Dermis microvascular lymphatic vessel endothelial cell (primary cell): ENCODE results near the gene SECTM1. TPM values are rescaled to one million over a fixed set of nuclear protein-coding genes. Genes with fewer than 3 reads are reported as not detected.
A peak's percentile ranks its signal among the peaks of the same experiment; 100 is the strongest.
"Not testable (repeated sequence)": the region's sequence is repeated elsewhere in the genome, so short reads cannot be mapped to it uniquely, and the experiment has no call there.

Experiments
- DNase-seq, 2 donors: peaks; one replicate each; pipeline versions ENCODE4 v3.0.0 to v3.0.0-alpha.2; 2010; ENCODE audit warnings: low read depth in 2 of 2
- total RNA-seq: library from RNA; depleted of rRNA; stranded (reverse); fragments of >200 nt; gene quantifications from 2 replicates; pipeline ENCODE4 v1.2.1, GENCODE V29; 2014

Gene SECTM1
- 0.26 and 1.9 TPM in 2 replicates for total RNA-seq

DNA sequence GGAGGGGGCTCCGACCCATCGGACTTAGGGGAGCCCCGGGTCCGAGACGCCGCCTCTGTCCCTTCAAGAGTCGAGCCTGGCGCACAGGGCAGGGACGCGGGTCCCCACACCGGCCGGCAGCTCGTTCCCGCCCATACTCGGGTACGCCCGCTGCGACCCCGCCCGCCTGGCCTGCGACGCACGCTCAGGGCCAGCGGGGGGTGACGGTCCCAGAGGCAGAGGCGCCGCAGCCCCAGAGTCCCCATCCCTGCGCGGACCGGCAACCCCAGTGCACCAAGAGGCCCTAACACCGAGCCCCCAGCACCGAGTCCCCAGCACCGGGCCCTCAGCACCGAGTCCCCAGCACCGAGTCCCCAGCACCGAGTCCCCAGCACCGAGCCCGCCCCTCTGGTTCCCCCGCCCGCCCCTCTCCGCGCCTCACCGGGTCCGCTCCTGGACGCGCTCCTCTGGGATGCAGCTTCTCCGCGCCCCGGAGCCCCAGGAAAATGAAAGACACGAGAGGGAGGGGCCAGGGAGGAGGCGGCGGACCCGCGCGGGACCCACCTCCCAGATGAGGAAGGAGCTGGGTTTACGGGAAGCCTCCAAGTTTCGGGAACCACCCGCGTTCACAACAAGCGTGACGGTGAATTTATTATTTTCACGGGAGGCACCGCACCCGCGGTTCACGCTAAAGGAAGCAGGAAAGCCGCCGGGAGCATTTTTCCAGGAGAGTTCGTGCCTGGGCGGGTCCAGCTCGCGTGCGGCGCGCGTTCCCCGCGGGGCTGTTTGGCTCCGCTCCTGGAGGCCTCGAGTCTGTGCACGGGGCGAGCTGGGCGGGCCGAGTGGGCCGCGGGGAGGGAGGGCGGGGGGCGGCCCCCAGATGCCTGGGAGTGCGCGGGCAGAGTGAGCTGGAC is at the start of gene SECTM1:
Gene SECTM1, minus strand, starts transcription at position 488 of the 893 bp plus-strand sequence. CDS start 6,526 bp downstream, outside the sequence.
- DNase-seq = peak in 1 of 2 donors; percentile 33

DNA sequence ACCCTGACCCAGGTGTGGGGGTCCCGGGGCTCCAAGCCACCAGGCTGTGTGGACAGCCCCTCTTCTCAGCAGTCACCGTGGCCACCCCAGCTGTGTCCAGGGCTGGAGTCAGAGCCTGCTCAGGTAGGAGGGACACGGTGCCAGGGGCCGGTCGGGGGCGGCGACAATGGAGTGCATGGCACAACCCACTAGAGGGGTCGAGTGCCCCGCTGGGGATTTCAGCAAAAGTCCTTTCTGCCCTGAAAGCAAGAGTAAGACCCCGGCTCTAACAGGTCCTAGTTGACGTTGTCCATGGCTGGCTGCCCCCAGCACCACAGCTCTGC is 49.3 kb upstream of the SECTM1 start:
- no peak for DNase-seq

DNA sequence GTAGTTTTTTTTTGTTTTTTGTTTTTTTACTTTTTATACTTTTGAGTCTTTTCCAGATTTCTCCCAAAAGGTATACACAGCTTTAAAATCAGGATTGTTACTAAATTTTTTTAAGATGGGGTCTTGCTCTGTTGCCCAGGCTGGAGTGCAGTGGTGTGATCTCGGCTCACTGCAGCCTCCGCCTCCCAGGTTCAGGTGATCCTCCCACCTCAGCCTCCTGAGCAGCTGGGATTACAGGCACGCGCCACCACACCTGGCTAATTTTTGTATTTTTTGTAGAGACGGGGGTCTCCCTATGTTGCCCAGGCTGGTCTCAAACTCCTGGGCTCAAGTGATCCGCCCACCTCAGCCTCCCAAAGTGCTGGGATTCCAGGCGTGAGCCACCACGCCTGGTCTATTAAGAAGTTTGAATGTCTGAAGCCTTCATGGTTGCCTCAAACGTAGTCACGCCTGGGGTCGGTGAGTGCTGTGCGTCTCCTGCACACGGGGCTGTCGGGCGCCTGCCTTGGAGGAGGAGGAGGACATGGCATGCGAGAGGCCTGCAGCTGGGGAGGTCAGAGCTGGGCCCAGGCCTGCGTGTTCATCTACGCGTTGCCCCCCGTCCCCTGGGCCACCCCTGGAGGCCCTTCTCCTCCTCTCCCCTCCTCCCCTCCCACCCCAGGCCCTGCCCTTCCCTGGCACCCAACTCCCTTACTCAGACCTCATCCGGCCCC is 48.8 kb upstream of the SECTM1 start:
- not testable (repeated sequence) for DNase-seq

DNA sequence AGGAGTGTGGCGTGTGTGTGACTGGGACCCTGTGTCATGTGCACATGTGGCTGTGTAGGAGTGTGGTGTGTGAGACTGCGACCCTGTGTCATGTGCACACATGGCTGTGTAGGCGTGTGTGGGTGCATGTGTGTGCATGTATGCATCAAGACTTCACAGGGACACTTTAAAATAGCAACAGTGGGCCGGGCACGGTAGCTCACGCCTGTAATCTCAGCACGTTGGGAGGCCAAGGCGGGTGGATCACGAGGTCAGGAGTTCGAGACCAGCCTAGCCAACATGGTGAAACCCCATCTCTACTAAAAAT is 48.1 kb upstream of the SECTM1 start:
- DNase-seq = not testable (repeated sequence)

DNA sequence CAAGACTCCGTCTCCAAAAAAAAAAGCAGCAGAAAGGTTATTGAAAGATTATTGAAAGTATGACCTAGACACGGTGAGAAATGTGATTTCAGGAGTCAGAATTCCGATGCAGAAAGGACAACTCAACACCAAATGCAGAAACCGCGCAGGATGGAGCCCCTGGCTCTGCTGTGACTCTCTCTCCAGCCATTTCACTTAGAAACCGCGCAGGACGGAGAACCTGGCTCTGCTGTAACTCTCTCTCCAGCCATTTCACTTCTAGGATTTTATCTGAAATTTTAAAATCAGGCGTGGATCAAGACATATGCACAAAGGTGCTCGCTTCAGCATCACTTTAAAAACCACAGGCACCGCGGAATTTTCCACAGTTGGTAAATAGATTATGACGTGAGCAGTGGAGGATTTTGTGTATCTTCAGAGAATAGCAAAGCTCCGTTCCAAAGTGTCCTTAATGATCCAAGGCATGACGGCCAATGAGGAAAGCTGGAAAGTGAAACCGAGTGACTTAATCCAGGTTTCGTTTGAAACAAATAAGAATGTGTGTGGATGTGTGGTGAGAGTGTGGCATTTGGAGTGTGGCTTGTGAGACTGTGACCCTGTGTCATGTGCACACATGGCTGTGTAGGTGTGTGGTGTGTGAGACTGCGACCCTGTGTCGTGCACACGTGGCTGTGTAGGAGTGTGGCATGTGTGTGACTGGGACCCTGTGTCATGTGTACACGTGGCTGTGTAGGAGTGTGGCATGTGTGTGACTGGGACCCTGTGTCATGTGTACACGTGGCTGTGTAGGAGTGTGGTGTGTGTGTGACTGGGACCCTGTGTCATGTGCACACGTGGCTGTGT is 47.5 kb upstream of the SECTM1 start:
- DNase-seq = no peak

DNA sequence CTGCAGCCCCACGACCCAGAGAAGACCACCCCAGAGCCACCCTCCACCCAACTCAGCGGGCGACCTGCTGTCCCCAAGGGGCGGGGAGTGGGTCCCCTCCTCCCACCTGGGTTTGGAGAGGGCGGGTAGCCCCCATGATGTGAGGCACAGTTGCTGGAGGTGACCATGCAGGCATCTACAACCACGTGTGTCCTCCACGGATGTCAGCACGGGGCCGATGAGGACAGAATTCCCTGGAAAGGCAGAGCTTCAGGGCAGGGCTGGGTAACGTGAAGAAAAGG is 45.1 kb upstream of the SECTM1 start:
- DNase-seq = no peak

DNA sequence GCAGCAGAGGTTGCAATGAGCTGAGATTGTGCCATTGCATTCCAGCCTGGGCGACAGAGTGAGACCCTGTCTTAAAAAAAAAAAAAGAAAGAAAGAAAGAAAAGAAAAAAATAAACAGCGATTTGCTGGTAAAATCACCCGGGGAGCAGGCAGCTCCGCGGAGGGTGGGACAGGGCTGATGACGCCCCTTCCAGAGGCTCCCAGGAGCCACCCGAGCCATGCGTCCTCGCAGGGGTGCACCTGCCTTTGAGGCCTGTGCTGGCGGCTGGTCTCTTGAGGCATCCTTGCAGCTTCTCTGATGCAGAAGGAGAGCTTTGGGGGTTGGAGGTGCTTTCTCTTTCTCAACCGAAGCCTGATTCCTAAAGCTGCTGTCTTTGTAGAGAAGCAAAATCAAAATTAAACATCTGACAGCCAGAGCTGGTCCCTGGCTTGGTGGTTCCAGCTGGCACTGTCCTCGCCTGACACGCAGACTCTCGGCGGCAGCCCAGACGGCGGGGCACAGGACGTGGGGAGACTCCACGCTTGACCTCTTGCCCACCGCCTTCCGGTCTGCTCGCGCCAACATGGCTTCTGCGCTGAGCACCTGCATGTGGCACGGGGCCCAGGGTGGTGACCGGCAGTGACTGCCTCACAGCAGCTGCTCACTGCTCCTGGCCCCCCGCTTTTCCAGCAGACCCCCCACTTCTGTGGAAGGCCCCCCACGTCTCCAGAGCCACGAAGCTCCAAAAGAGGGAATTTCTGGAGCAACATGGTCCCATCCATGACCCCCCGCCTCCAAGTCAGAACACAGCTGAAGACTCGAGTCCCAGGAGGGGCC is 44.6 kb upstream of the SECTM1 start:
- DNase-seq = no peak

DNA sequence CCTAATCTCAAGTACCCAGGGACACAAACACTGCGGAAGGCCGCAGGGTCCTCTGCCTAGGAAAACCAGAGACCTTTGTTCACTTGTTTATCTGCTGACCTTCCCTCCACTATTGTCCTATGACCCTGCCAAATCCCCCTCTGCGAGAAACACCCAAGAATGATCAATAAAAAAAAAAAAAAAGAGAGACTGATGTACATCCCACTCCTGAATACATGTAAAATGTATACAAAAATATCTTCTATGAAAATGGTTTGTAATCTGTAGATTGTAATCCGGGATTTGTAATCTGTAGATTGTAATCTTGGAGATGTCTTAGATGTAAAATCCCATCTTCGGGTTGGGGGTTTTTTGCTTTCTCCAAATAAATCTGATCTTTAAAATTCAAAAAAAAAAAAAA is 43.7 kb upstream of the SECTM1 start:
- not testable (repeated sequence) for DNase-seq

DNA sequence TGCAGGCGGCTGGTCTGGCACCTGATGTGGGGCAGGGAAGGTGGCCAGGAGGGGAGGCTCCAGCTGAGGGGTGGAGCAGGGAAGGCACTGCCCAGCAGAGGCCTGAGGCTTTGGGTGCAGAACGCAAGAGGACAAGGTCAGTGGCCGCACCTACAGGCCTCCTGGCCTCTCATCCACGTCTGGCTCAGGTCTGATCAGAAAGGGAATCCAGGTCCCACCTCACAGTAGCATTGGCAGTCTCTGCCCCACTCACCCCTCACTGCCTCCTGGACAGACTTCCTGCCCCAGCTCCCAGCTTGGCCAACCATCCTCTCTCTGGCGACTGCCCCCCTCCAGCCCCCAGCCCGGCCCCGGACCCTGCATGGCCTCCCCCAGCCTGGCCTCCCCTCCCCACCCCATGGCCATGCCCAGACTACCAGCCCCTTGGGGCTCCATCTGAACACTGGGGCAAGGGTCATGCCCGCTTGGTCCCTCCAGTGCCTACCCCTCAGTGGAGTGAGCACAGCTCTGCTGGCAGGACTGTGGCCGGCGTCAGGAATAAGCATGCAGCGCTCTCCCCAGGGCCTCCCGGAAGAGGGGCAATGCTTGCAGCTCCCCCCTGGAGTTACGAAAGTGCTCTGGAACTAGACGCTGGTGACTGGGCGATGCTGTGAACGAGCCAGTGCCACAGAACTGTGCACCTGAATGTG is 42.6 kb upstream of the SECTM1 start:
- no peak for DNase-seq

DNA sequence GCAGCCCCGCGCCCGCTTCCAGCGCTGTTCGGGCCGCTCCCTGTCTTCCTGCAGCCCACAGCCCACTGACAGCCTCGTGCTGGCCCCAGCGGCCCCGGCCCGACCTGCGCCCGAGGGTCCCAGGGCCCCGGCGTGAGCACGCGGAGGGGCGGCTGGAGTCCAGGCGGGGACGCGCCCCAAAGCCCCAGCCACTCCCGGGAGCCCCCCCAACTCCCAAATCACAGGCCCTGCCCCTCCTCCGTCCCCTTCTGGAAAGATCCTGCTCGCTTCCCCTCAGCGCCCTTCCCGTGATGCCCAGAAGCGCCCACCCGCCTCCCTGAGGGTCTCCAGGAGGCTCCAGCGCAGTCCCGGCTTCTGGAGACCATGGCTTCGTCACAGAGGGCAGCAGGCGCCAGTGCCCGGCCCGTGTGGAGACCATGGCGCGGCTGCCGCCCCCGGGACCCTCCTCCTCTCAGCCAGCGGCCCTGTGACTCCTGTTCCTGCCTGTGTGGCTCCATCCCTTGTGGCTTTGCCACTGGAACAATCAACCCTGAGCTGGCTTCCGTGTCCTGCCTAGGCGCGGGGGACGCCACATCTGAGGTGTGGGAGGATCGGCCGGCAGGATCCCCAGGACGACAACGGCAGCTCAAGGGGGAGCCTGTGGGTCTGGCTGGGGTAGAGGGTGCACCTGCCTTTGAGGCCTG is 41.9 kb upstream of the SECTM1 start:
- no peak for DNase-seq

DNA sequence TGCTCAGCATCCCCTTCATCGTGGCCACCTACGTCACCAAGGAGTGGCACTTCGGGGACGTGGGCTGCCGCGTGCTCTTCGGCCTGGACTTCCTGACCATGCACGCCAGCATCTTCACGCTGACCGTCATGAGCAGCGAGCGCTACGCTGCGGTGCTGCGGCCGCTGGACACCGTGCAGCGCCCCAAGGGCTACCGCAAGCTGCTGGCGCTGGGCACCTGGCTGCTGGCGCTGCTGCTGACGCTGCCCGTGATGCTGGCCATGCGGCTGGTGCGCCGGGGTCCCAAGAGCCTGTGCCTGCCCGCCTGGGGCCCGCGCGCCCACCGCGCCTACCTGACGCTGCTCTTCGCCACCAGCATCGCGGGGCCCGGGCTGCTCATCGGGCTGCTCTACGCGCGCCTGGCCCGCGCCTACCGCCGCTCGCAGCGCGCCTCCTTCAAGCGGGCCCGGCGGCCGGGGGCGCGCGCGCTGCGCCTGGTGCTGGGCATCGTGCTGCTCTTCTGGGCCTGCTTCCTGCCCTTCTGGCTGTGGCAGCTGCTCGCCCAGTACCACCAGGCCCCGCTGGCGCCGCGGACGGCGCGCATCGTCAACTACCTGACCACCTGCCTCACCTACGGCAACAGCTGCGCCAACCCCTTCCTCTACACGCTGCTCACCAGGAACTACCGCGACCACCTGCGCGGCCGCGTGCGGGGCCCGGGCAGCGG is 41.2 kb upstream of the SECTM1 start:
- no peak for DNase-seq

DNA sequence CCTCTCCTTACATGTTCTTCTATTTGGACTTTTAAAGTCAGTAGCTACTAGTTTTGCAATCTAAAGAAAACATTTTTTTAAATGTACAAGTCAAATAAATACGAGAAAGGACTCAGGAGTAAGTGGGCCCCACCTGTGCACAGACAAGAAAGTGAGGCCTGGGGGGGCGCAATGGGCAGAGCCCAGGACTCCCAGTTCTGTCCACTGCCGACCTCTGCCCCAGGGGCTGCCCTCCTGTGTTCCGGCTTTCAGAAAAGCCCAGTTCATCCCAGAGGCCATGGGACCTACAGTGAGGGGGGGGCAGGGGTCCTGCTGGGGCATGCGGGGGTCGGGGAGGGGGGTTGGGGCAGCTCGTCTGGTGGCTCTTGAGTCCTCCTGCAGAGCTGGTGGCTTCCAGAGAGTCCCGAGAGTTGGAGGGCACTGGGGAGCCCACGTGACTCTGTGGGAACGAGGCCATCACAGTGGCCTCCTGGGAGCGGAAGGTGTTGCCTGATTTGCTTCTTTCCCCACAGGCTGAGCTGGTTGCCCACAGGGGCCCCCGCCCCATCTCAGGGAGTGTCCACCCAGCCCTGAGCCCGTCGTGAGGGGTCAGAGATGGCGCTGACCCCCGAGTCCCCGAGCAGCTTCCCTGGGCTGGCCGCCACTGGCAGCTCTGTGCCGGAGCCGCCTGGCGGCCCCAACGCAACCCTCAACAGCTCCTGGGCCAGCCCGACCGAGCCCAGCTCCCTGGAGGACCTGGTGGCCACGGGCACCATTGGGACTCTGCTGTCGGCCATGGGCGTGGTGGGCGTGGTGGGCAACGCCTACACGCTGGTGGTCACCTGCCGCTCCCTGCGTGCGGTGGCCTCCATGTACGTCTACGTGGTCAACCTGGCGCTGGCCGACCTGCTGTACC is 40.4 kb upstream of the SECTM1 start:
- DNase-seq = no peak

DNA sequence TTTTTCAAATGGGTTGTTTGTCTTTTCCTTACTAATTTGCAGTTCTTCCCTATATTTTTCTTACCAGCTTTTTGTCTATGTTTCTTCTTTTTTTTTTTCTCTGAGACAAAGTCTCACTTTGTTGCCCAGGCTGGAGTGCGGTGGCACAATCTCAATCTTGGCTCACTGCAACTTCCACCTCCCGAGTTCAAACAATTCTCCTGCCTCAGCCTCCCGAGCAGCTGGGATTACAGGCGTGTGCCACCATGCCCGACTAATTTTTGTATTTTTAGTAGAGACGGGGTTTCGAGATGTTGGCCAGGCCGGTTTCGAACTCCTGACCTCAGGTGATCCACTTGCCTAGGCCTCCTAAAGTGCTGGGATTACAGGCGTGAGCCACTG is 39.5 kb upstream of the SECTM1 start:
- DNase-seq = not testable (repeated sequence)

DNA sequence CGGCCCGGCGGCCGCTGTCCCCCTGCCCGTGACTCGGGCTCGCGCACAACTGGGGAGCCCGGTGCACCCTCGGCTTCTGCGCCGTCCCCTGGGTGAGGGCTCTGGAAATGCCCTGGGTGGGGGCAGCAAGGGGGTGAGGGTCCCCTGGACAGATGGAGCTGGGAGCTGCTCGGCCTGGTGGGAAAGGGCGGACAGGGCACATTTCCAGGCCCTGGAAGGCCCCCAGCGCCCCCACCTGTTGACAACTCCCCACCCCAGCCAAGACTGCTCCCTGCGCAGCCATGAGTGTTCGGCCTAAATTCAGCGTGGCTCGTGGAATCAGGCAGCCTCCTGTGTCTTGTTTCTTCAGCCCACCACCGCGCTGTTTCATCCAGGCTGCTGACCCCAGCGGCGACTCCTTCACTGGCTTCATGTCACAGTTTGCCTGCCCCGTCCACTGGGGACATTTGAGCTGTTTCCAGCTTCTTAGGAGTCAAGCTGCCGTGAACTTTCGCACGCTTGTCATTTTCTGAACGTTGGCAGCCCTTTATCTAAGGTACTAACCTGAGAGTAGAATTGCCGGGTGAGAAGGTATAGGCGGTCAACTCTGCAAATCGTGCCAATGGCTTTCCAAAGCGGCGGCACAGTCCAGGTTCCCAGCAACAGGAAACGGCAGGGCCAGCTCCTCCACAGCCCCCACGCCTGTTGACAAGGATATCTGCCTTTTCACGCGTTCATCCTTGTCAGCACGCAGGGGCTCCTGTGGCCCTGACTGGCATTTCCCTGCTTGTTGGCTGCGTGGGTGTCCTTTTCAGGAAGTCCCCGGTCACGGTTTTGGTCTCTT is 38.9 kb upstream of the SECTM1 start:
- DNase-seq = no peak

DNA sequence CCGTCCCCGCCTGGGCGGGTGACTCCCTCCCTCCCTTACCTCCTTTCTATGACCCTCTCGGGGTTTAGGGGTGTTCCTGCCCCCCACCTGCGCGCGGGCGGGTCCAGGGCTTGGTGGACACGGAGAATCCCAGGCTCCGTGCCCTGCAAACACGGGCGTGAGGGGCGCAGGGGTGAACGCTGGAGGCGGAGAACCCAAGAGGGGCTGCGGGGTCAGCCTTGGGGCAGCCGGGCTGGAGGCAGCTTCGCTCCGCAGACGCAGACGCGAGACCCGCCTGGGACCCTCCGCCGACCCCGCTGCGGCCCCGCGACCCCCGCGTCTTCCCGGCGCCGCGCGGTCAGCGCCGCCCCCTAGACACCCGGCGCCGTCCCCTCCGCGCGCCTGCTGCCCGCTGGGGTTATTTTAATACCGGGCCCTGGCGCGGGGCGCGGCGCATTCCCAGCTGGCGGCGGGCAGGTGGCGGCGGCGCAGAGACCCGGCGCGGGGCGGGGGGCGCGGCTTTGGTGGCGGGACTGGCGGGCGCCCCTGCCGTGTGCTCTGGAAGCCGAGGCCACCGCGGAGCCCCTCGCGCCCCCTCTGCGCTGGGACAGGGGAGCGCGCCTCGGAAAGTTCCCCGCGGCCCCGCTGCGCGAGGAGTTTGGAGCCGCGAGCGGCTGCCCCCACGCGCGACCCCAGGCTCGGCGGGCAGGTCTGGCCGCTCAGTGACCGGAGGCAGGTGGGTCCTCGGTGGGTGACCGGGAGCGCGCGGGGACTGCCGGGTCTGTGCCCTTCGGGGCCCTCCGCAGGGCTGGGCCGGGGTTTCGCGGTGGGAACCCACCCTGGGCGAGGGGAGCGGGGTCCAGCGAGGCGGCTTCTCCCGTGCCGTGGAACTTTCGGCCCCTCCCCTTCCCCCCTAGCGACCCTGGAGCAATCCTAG is 38.0 kb upstream of the SECTM1 start, which contains the start of gene UTS2R:
Gene UTS2R, plus strand, starts transcription at position 433 of the 916 bp plus-strand sequence. CDS start 2,560 bp downstream, outside the sequence.
- no peak for DNase-seq

DNA sequence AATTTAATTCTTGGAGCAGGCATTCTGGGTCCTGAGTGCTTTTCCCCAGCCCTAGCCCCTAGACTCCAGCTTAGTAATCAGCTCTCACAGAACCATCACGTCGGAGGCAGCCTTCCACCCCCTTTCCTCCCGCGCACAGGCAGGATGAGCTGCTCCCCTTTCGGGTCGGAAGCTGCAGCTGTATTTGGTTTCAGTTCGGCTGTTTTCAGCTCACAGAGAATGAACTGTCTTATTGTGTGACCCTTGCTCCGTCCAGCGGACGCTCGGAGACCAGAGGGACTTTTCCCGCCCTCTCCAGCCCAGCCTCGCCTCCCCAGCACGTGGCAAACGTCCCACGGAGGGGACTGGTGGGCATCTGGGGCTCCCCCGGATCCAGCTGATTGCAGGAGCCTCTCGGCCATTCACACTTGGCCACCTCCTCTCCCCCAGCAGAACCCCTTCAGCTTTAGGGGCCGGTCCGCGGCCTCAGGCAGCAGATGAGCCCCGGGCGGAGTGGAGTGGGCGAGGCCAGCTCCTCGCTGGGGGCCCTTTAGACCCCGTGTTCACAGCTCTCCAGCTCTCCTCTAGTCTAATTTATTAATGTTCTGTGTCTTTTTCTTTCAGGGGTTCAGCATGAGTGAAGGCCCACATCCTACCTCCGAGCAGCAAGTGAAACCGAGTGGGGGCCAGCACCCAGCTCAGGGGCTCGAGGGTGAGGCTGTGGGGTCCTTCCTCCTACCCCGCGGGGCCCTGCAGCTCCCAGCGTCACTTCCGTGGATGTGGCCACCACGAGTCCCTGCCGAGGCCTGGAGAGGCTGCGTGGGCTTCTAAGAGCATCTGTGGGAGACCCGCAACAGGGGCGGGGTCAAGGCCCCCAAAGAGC is 37.1 kb upstream of the SECTM1 start:
- no peak for DNase-seq
